Effector memory CD8-positive, alpha-beta T cell (primary cell): ENCODE measurements around the gene TESMIN.

Experiments
- ATAC-seq: fragments of 150-1000 bp; cut with Tn5 transposase; replicated peaks from 2 replicates; pipeline ENCODE4 v1.10.0; 2021; ENCODE audit warnings: mild to moderate bottlenecking, moderate library complexity
- DNase-seq, 3 experiments: peaks; one replicate each; pipeline ENCODE4 v3.0.0; 2021
- H3K27ac Mint-ChIP-seq, 2 donors: one replicate each; pipeline ENCODE4 v1.8.0; 2022; ENCODE audit warnings: mild to moderate bottlenecking in 2 of 2, mixed read lengths in 2 of 2, moderate library complexity in 2 of 2
- H3K27me3 Mint-ChIP-seq, 2 donors: one replicate each; pipeline ENCODE4 v1.8.0; 2022; ENCODE audit warnings: mixed read lengths in 2 of 2
- H3K36me3 Mint-ChIP-seq: one replicate; pipeline ENCODE4 v1.8.0; 2022; ENCODE audit warnings: mild to moderate bottlenecking, moderate library complexity, mixed read lengths; ENCODE audit not compliant: insufficient read depth
- H3K4me1 Mint-ChIP-seq, 2 donors: one replicate each; pipeline ENCODE4 v1.8.0; 2022; ENCODE audit warnings: low read depth in 2 of 2, mixed read lengths in 2 of 2
- H3K4me3 Mint-ChIP-seq, 2 donors: one replicate each; pipeline ENCODE4 v1.8.0; 2022; ENCODE audit warnings: mild to moderate bottlenecking in 2 of 2, mixed read lengths in 2 of 2, moderate library complexity in 2 of 2
- H3K9me3 Mint-ChIP-seq, 2 donors: one replicate each; pipeline ENCODE4 v1.8.0; 2022; ENCODE audit warnings: mixed read lengths in 2 of 2
- total RNA-seq, 9 experiments: gene quantifications; one replicate each; lab custom pipeline; 2026; lab: John Stamatoyannopoulos, UW

The TESMIN gene, protein sequence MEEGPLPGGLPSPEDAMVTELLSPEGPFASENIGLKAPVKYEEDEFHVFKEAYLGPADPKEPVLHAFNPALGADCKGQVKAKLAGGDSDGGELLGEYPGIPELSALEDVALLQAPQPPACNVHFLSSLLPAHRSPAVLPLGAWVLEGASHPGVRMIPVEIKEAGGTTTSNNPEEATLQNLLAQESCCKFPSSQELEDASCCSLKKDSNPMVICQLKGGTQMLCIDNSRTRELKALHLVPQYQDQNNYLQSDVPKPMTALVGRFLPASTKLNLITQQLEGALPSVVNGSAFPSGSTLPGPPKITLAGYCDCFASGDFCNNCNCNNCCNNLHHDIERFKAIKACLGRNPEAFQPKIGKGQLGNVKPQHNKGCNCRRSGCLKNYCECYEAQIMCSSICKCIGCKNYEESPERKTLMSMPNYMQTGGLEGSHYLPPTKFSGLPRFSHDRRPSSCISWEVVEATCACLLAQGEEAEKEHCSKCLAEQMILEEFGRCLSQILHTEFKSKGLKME
- 0.13 to 4.2 (median 0.72) reads per million in 9 experiments for total RNA-seq

DNA sequence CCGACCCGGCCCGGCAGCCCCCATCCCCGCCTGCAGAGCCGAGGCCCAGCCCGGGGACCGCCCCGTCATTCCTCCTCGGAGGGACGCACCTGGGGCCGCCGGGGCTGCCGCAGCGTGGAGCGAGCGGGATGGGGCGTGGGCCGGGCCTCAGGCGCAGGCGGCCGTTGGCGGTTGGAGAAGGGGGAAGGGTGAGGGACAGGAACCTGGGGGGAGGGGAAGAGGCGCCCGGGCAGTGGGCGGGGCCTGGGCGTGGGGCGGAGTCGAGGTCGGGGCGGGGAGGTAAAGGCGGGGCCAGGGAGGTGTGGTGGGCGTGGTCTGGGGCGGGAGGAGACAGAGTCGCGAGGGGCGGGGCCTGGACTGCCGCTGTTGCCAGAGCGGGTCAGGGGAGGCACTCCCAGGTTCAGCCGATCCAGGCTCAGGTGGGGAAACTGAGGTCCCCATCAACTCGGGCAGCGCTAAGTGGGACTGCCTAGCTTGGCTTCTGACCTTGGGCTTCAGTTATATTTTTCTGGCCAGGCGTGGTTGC is at the start of gene TESMIN:
Gene TESMIN (minus strand): TSS at position 190 of the 526 bp plus-strand sequence. CDS start 860 bp downstream, outside the sequence.
- Mint-ChIP-seq H3K4me3 (peak within 1 kb of the TSS; percentile 82 to 85), H3K36me3 (peaks cover 6% of the 10 kb centered on the region), H3K9me3 (no peaks in the 10 kb centered on the region), H3K4me1 (peaks cover 3 to 9% of the 10 kb centered on the region in 2 donors), H3K27me3 (no peaks in the 10 kb centered on the region), H3K27ac (peak within 1 kb of the TSS in 1 of 2 donors; percentile 80)
- DNase-seq (peak; percentile 87 to 90 (median 88)), ATAC-seq (peak; percentile 88)

DNA sequence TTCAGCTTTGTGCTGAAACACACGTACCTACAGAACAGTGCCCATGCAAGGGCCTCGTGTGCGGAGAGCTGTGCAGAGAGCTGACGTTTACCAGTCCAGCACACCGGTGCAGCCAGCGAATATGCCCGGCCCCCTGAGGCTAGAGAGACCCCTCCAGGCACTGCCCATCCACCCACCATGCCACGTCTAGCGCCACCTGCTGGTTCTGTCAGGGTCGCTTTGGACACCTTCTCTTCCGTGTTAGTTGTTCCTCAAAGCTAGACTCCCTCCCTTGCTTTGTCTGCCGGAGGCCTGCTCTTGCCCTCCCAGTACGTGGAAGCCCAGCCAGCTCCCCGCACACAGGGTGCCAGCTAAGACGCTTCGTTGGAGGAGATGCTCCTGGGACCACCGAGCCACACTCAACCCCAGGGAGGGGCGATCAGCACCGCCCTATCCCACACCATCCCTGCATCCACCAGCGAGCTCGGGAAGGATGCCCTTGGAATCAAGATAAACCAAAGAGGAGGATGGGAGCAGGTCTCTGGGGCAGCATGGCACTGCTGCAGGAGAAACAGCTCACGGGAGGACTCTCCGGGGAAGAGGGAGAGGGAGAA is 47.0 kb upstream of the TESMIN start:
- peaks cover 83% of the 10 kb centered on the region for H3K36me3 Mint-ChIP-seq
- ATAC-seq (no peak), DNase-seq (peak; percentile 29 to 37 (median 32))
- no peaks in the 10 kb centered on the region for H3K27me3 Mint-ChIP-seq
- no peak overlapping the region for H3K27ac Mint-ChIP-seq
- H3K4me3 Mint-ChIP-seq, result no peak overlapping the region
- no peaks in the 10 kb centered on the region for H3K9me3 Mint-ChIP-seq
- no peaks in the 10 kb centered on the region for H3K4me1 Mint-ChIP-seq

DNA sequence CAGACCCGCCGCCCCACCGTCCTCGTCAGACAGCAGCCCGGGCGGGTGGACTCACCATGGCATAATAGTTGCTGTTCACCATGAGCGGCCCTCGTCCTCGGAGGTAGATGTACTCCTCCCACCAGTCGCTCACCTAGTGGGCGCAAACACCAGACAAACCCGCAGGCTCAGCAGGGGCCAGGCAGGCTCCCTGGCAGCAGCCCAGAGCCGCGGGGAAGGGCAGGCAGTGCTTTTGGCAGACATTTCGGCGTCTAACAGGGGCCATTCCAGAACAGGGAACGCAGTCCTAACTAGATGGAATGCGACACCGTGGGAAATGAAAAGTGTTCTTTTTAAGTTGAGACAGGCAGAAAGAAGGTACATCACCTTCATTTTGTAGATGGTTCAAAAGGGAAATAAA is 45.5 kb upstream of the TESMIN start:
- no peak overlapping the region for H3K4me3 Mint-ChIP-seq
- H3K36me3 Mint-ChIP-seq, result peaks cover 83% of the 10 kb centered on the region
- H3K27ac Mint-ChIP-seq, result no peak overlapping the region
- H3K9me3 Mint-ChIP-seq, result no peaks in the 10 kb centered on the region
- ATAC-seq (no peak), DNase-seq (no peak)
- no peaks in the 10 kb centered on the region for H3K4me1 Mint-ChIP-seq
- no peaks in the 10 kb centered on the region for H3K27me3 Mint-ChIP-seq

DNA sequence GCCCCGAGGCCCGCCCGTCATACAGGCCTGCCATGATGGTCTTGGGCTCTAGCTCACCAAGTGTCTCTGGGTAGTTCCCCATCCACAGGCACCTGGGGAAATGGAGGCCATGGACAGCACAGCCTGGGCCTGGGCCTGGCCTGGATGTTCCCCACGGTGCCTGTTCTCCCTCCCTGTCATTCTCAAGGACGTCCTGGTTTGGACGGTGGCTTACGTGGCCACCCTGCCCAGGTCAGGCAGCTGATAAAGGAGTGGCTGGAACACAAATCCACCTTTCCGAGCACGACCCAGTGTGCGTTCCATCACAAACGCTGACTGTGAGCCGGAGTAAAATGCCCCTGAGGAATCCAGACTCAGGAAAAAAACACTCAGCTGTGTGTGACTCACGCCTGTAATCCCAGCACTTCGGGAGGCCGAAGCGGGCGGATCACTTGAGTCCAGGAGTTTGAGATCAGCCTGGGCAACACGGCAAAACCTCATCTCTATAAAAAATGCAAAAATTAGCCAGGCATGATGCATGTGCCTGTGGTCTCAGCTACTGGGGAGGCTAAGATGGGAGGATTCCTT is 41.2 kb upstream of the TESMIN start:
- DNase-seq (no peak), ATAC-seq (no peak)
- Mint-ChIP-seq H3K27ac (no peak overlapping the region), H3K9me3 (no peaks in the 10 kb centered on the region), H3K4me1 (no peaks in the 10 kb centered on the region), H3K4me3 (no peak overlapping the region), H3K36me3 (peaks cover 65% of the 10 kb centered on the region), H3K27me3 (no peaks in the 10 kb centered on the region)

DNA sequence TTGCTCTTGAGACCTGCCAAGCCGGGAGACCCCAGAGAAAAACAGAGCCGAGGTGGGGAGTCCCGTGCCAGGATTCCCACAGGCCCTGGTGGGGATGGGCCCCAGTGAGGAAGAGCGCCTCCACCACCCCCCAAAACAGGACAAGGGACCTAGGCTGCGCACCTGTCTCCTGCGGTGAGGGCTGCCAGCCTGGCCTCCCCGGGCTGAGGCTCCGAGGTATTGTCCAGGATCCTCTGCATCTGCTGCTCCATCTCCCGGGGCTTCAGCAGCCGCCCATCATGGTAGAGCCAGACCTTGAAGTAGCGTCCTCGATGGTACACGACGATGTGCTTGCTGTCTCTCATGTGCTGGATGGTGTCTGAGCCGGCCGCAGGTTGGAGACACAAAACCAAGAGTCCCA is 33.3 kb upstream of the TESMIN start:
- Mint-ChIP-seq H3K4me1 (no peaks in the 10 kb centered on the region), H3K9me3 (no peaks in the 10 kb centered on the region), H3K27me3 (no peaks in the 10 kb centered on the region), H3K4me3 (no peak overlapping the region), H3K36me3 (peaks cover 53% of the 10 kb centered on the region), H3K27ac (no peak overlapping the region)
- ATAC-seq, result no peak
- no peak for DNase-seq

DNA sequence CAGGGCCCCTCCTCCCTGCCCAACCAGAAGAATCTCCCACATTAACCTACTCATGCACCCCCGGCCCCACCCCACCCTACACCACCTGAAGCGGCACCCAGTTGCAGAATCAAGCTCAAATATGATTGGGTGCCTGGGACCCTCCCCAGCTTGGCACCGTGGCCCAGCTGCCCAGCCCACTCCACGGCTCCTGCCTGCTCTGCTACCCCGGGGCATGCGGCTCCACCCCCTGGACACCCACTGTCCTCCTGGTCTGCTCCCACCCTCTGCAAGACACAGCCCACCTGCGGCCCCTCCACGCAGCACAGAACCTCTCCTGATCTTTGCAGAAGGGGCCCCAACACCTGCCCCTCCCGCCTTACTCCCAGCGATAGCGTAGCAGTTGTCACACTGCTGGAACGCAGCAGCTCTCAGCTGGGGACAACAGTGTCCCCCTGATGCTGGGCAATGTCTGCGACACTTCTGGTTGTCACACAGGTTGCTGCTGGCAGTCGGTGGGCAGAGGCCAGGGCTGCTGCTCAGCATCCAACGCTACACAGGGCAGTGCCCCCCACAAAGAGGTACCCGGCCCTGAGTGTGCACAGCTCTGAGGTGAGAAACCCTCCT is 32.0 kb upstream of the TESMIN start:
- ATAC-seq (no peak), DNase-seq (no peak)
- no peak overlapping the region for H3K4me3 Mint-ChIP-seq
- H3K9me3 Mint-ChIP-seq, result no peaks in the 10 kb centered on the region
- H3K36me3 Mint-ChIP-seq, result peaks cover 64% of the 10 kb centered on the region
- no peaks in the 10 kb centered on the region for H3K27me3 Mint-ChIP-seq
- H3K27ac Mint-ChIP-seq, result peak overlapping the region in 1 of 2 donors; percentile 35
- H3K4me1 Mint-ChIP-seq, result no peaks in the 10 kb centered on the region

DNA sequence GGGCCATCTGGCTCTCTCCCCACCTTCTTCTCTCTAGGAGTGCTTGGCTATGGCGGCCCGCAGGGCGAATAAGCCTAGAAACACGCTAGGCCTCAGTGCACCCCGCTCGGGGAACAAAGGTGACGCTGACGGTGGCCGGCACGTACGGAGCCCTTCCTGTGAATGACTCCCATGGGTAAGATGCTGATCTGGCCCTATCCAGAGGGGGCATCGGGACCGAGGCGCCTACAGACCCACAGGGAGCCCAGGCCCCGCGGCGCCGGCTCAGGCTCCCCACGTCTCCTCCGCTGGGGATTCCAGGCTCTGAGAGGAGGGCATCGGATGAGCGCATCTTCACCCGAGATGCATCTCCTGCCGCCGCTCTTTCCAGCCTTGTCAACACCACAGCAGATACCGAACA is 31.4 kb upstream of the TESMIN start:
- ATAC-seq, result no peak
- Mint-ChIP-seq H3K9me3 (no peaks in the 10 kb centered on the region), H3K27ac (no peak overlapping the region), H3K4me3 (no peak overlapping the region), H3K36me3 (peaks cover 66% of the 10 kb centered on the region), H3K4me1 (no peaks in the 10 kb centered on the region), H3K27me3 (no peaks in the 10 kb centered on the region)
- no peak for DNase-seq

DNA sequence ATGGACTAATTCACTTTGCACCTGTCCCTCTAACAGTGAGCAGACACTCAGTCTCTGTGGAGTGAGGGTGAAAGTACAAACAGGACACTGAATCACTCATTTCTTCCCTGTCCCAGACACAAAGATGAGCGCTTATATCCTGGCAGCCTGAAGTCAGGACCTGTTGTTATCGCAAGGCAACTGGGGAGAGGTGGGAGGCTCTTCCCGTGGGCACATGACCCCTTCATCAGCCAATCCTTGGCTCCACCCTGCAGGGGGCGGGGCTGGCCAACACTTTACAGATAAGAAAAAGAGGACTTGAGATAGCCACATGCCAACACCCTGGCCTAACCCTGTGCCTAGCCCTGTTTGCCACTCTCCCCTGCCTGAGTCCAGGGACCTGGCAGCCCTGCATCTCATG is 29.5 kb upstream of the TESMIN start:
- ATAC-seq (no peak), DNase-seq (no peak)
- Mint-ChIP-seq H3K4me3 (no peak overlapping the region), H3K4me1 (no peaks in the 10 kb centered on the region), H3K27me3 (no peaks in the 10 kb centered on the region), H3K9me3 (no peaks in the 10 kb centered on the region), H3K27ac (no peak overlapping the region), H3K36me3 (peaks cover 75% of the 10 kb centered on the region)

DNA sequence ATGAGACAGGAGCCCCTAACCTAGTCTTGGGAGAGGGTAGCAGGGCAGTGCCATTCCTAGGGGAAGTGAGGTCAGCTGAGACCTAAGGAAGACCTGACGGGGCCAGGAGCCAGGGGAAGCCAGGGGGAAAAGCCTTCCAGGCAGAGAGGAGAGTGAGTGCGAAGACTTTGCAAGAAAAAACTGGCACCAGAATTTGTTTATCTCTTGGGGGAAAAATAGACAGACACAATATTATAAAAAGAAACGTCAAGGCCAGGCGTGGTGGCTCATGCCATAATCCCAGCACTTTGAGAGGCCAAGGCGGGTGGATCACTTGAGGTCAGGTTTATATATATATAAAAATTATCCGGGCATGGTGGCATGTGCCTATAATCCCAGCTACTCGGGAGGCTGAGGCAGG is 26.9 kb upstream of the TESMIN start:
- Mint-ChIP-seq H3K36me3 (peaks cover 85% of the 10 kb centered on the region), H3K4me1 (no peaks in the 10 kb centered on the region)

DNA sequence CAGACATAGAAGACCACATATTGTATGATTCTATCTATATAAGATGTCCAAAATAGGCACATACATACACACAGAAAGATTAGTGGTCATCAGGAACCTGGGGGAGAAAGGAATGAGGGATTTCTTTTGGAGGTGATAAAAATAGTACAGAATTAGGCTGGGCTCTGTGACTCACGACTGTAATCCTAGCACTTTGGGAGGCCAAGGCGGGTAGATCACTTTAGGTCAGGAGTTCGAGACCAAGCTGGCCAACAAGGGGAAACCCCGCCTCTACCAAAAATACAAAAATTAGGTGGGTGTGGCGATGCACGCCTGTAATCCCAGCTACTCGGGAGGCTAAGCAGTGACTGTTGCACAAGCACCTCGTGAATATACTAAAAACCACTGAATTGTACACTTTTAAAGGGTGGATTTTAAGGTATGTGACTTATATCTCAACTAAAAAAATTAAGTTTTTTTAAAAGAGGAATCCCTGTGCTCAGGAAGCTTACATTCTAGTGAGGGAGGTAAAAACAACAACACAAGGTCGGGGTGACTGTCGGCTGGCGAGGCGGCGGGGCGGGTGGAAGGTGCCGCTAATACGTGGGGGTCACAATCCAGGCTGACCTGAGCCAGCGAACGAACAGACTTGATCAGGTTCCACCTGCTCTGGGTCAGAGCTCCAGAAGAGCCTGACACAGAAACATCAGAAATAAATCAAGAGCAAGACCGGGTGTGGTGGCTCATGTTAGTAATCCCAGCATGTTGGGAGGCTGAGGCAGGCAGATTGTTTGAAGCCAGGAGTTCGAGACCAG is 25.3 kb upstream of the TESMIN start:
- ATAC-seq (no peak), DNase-seq (no peak)
- Mint-ChIP-seq H3K4me3 (no peak overlapping the region), H3K27me3 (no peaks in the 10 kb centered on the region), H3K36me3 (peaks cover 88% of the 10 kb centered on the region), H3K9me3 (no peaks in the 10 kb centered on the region), H3K27ac (peak overlapping the region in 1 of 2 donors; percentile 71), H3K4me1 (no peaks in the 10 kb centered on the region)

More for the DNA sequence above, 26.9 kb upstream of the TESMIN start:
- no peaks in the 10 kb centered on the region for H3K27me3 Mint-ChIP-seq
- H3K9me3 Mint-ChIP-seq, result no peaks in the 10 kb centered on the region
- H3K4me3 Mint-ChIP-seq, result no peak overlapping the region
- H3K27ac Mint-ChIP-seq, result peak overlapping the region in 1 of 2 donors; percentile 71
- DNase-seq (no peak), ATAC-seq (no peak)

DNA sequence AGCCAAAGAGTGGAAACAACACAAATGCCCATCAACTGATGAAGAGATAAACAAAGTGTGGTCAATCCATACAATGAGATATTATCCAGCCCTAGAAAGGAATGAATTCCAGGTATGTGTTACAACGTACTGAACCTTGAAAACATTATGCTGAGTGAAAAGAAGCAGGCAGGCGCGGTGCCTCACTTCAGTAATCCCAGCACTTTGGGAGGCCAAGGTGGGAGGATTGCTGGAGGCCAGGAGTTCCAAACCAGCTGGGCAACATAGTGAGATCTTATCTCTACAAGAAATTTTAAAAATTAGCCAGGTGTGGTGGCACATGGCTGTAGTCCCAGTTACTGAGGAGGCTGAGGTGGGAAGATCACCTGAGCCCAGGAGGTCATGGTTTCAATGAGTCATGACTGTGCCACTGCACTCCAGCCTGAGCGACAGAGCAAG is 24.6 kb upstream of the TESMIN start:
- Mint-ChIP-seq H3K27me3 (no peaks in the 10 kb centered on the region), H3K36me3 (peaks cover 85% of the 10 kb centered on the region), H3K4me3 (no peak overlapping the region), H3K4me1 (no peaks in the 10 kb centered on the region), H3K27ac (peak overlapping the region; percentile 49 to 51), H3K9me3 (no peaks in the 10 kb centered on the region)
- DNase-seq, result no peak
- ATAC-seq, result no peak

DNA sequence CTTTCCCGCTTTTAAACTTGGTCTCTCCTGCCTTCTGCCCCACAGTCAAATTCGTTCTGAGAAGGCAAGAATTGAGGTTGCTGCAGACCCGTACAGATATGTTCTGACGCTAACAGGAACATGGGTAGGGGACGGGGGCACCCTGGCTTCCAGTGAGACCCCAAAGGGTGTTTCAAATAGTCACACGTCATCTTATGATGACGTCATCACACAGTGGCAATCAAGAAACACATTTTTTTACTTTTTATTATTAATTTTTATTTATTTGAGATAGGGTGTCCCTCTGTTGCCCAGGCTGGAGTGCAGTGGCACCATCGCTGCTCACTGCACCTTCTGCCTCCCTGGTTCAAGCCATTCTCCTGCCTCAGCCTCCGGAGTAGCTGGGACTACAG is 22.9 kb upstream of the TESMIN start:
- DNase-seq (no peak), ATAC-seq (no peak)
- Mint-ChIP-seq H3K4me3 (no peak overlapping the region), H3K27ac (no peak overlapping the region), H3K4me1 (no peaks in the 10 kb centered on the region), H3K27me3 (no peaks in the 10 kb centered on the region), H3K36me3 (peaks cover 74% of the 10 kb centered on the region), H3K9me3 (no peaks in the 10 kb centered on the region)
